GM12892 (cell line): ENCODE results near the gene CEP350.

ENCODE experiments used
- DNase-seq: peaks from one replicate; pipeline ENCODE4 v3.0.0; 2011; ENCODE audit not compliant: insufficient read length
- FAIRE-seq: peaks from 2 replicates; lab custom pipeline; 2011; peaks lifted over from hg19 to GRCh38; lab: Jason Lieb, UNC
- POLR2A ChIP-seq: IDR thresholded peaks from 2 replicates; pipeline ENCODE4 v1.6.1; 2011; ENCODE audit warnings: low read depth, low read length, control low read depth
- POLR2AphosphoS5 ChIP-seq: IDR thresholded peaks from 2 replicates; pipeline ENCODE4 v1.6.1; 2011; ENCODE audit warnings: low read depth, low read length, control low read depth
- TAF1 ChIP-seq: IDR thresholded peaks from 2 replicates; pipeline ENCODE4 v1.6.1; 2011; ENCODE audit warnings: low read depth, mild to moderate bottlenecking, control low read depth, low read length, borderline replicate concordance

Gene CEP350

GRCh38 chr1:179926850-179927205, 27.8 kb upstream of the CEP350 start:
- FAIRE-seq: no peak
- no peak for DNase-seq
- TF ChIP-seq POLR2A (no peak), POLR2AphosphoS5 (no peak), TAF1 (no peak)

- no peak for FAIRE-seq
- TF ChIP-seq POLR2AphosphoS5 (no peak), POLR2A (no peak), TAF1 (no peak)
- DNase-seq: no peak
Observed at GRCh38 chr1:179929955-179930798, 24.4 kb upstream of the CEP350 start.

DNA sequence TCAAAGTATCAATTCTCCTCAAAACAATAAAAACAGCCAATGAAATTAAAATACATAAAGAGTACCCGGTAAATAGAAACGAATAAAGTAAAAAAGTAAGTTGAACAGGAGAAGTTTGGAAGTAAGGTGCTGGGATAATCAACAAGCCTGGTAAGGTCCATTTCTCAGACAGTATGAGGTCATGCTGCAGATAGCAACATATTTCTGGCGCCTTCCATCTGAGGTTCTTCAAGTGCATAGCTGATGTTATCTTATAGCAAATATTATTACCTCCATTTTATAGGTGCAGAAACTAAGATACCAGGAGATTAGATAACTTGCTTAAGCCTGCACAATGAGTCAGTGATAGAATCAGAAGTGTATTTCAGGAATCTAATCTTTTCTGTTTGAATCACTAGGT, 23.7 kb upstream of the CEP350 start:
- no peak for FAIRE-seq
- no peak for DNase-seq
- no peak for TF ChIP-seq POLR2AphosphoS5
- no peak for TF ChIP-seq TAF1
- TF ChIP-seq POLR2A: no peak

- DNase-seq (no peak), FAIRE-seq (no peak)
- TF ChIP-seq TAF1 (no peak), POLR2AphosphoS5 (no peak), POLR2A (no peak)
Observed at GRCh38 chr1:179933219-179933618, 21.4 kb upstream of the CEP350 start.

- DNase-seq (no peak), FAIRE-seq (peak; percentile 17)
- TF ChIP-seq TAF1: no peak
- no peak for TF ChIP-seq POLR2A
- TF ChIP-seq POLR2AphosphoS5: no peak
Observed at GRCh38 chr1:179935909-179936496, 18.6 kb upstream of the CEP350 start.

- TF ChIP-seq TAF1: no peak
- TF ChIP-seq POLR2AphosphoS5: no peak
- no peak for TF ChIP-seq POLR2A
- FAIRE-seq: no peak
Observed at GRCh38 chr1:179937668-179938254, 16.8 kb upstream of the CEP350 start.

GRCh38 chr1:179938752-179939151, 15.9 kb upstream of the CEP350 start:
- FAIRE-seq (no peak), DNase-seq (no peak)
- no peak for TF ChIP-seq POLR2AphosphoS5
- no peak for TF ChIP-seq TAF1
- TF ChIP-seq POLR2A: no peak

More at GRCh38 chr1:179937668-179938254, 16.8 kb upstream of the CEP350 start:
- DNase-seq: no peak

GRCh38 chr1:179939941-179940340, 14.7 kb upstream of the CEP350 start:
- TF ChIP-seq POLR2A (no peak), POLR2AphosphoS5 (no peak), TAF1 (no peak)
- no peak for DNase-seq
- no peak for FAIRE-seq

- DNase-seq: no peak
- FAIRE-seq: no peak
Observed at GRCh38 chr1:179941454-179941853, 13.2 kb upstream of the CEP350 start.

GRCh38 chr1:179950651-179951050, 4.0 kb upstream of the CEP350 start:
- TF ChIP-seq POLR2A (no peak), TAF1 (no peak), POLR2AphosphoS5 (no peak)
- DNase-seq (no peak), FAIRE-seq (no peak)

More at GRCh38 chr1:179941454-179941853, 13.2 kb upstream of the CEP350 start:
- TF ChIP-seq POLR2AphosphoS5: no peak
- no peak for TF ChIP-seq TAF1
- TF ChIP-seq POLR2A: no peak

DNA sequence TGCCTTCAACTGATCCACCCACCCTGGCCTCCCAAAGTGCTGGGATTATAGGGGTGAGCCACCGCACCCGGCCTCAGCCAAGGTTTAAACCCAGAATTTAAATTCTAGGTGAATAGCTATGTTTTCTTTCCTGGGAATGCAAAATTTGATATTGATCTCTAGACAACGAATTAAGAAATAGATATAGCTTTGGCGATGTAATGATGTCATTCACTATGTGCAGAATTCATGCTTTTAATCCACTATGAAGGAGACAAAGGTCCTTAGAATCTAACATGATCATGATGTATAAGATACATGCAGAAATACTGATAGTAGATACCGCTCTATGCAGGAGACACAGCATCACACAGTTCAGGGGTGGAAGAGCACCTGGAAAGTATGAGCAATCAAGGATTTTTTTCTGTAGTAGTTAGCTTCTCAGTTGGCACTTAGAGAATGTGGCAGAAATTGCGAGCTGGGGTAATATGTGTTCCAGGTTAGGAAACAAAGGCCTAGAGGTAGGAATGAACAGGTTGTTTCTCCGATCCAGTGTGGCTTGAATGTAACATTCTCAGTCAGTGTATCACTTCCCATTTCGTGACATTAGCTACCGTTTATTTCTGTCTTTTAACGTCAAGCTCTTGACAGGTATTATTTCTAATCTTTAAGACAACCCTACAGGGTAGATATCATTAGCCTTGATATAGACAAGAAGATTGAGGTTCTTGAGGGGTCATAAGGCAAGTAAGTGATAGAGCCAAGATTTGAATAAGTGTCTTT, 3.0 kb upstream of the CEP350 start:
- FAIRE-seq (no peak), DNase-seq (no peak)
- TF ChIP-seq POLR2A (no peak), POLR2AphosphoS5 (no peak), TAF1 (no peak)
